H1 (cell line): ENCODE data around the gene COASY. TPM values are rescaled to one million over a fixed set of nuclear protein-coding genes. Genes with fewer than 3 reads are reported as not detected.

Source experiments
- CTCF ChIA-PET: fragments of 300-600 bp; sonication (Branson Sonifier 250); formaldehyde crosslinking; loops from one replicate; lab custom pipeline; 2021; ENCODE audit not compliant: partially characterized antibody; lab: Charles Lee
- POLR2A ChIA-PET: fragments of 300-600 bp; sonication (Branson Sonifier 250); formaldehyde crosslinking; loops from one replicate; lab custom pipeline; 2021; ENCODE audit warnings: inconsistent platforms; ENCODE audit not compliant: partially characterized antibody; lab: Charles Lee
- DNase-seq, 2 experiments: peaks; one replicate each; pipeline versions ENCODE4 v3.0.0 to v3.0.0-alpha.2; 2010 to 2022; ENCODE audit warnings: low spot score in 2 of 2, low read depth in 1 of 2, mixed read lengths in 1 of 2
- FAIRE-seq: peaks from 2 replicates; lab custom pipeline; 2011; peaks lifted over from hg19 to GRCh38; lab: Jason Lieb, UNC
- H2AFZ ChIP-seq: 2 replicates; pipeline ENCODE4 v1.8.1; 2012; ENCODE audit warnings: low read length, inconsistent platforms
- H2AK5ac ChIP-seq: 2 replicates; pipeline ENCODE4 v1.6.1; 2013; ENCODE audit warnings: low read depth, low read length
- H2BK120ac ChIP-seq: replicated peaks from 2 replicates; pipeline ENCODE3; 2013; ENCODE audit warnings: low read depth, low read length, inconsistent platforms
- H2BK12ac ChIP-seq: 2 replicates; pipeline ENCODE4 v1.6.1; 2013; ENCODE audit warnings: low read depth, low read length
- H2BK15ac ChIP-seq: 2 replicates; pipeline ENCODE4 v1.6.1; 2013; ENCODE audit warnings: low read length
- H2BK20ac ChIP-seq: 2 replicates; pipeline ENCODE4 v1.6.1; 2013; ENCODE audit warnings: low read length
- H2BK5ac ChIP-seq: 2 replicates; pipeline ENCODE4 v1.6.1; 2013; ENCODE audit warnings: low read depth, low read length
- H3K14ac ChIP-seq: 2 replicates; pipeline ENCODE4 v1.6.1; 2013; ENCODE audit warnings: inconsistent platforms; ENCODE audit not compliant: insufficient read length
- H3K18ac ChIP-seq: 2 replicates; pipeline ENCODE4 v1.6.1; 2013; ENCODE audit warnings: low read length; ENCODE audit errors: extremely low read depth
- H3K23ac ChIP-seq: 2 replicates; pipeline ENCODE4 v1.6.1; 2013; ENCODE audit warnings: inconsistent platforms; ENCODE audit not compliant: insufficient read length
- H3K23me2 ChIP-seq: 2 replicates; pipeline ENCODE4 v1.6.1; 2013; ENCODE audit warnings: low read depth, low read length
- H3K27ac ChIP-seq: 2 replicates; pipeline ENCODE4 v1.6.1; 2011; ENCODE audit warnings: low read depth, low read length, inconsistent platforms
- H3K27me3 ChIP-seq, 4 experiments: replicated peaks in 1 of 4; 1 replicate in 1 of 4; 2 replicates in 3 of 4; pipeline versions ENCODE4 v1.6.1 to v1.8.1; 2011 to 2013; ENCODE audit warnings: low read length in 3 of 4, mild to moderate bottlenecking in 3 of 4, inconsistent platforms in 2 of 4, mixed read lengths in 2 of 4, moderate library complexity in 1 of 4; ENCODE audit not compliant: control insufficient read depth in 3 of 4, insufficient read depth in 3 of 4; ENCODE audit errors: extremely low read depth in 1 of 4
- H3K36me3 ChIP-seq, 4 experiments: 2 replicates each; pipeline versions ENCODE4 v1.6.1 to v1.8.1; 2011 to 2013; ENCODE audit warnings: mild to moderate bottlenecking in 4 of 4, low read length in 3 of 4, moderate library complexity in 2 of 4, control low read depth in 1 of 4, inconsistent platforms in 1 of 4; ENCODE audit not compliant: insufficient read depth in 4 of 4, control insufficient read depth in 2 of 4
- H3K4ac ChIP-seq: replicated peaks from 2 replicates; pipeline ENCODE3; 2013; ENCODE audit warnings: low read length, low read depth, mixed read lengths, inconsistent platforms; ENCODE audit not compliant: insufficient read length
- H3K4me1 ChIP-seq, 4 experiments: replicated peaks in 1 of 4; 1 replicate in 1 of 4; 2 replicates in 3 of 4; pipeline versions ENCODE4 v1.6.1 to v1.8.1; 2011 to 2013; ENCODE audit warnings: low read length in 3 of 4, inconsistent platforms in 2 of 4, mixed read lengths in 1 of 4; ENCODE audit not compliant: insufficient read depth in 4 of 4, control insufficient read depth in 3 of 4
- H3K4me2 ChIP-seq, 2 experiments: 2 replicates each; pipeline versions ENCODE4 v1.6.1 to v1.8.1; 2011 to 2013; ENCODE audit warnings: low read depth in 2 of 2, low read length in 2 of 2, control low read depth in 1 of 2, inconsistent platforms in 1 of 2, mild to moderate bottlenecking in 1 of 2; ENCODE audit not compliant: insufficient read depth in 1 of 2
- H3K4me3 ChIP-seq, 4 experiments: fragments of 200-600, 300-600 bp in 1 of 4; sonication (generic), shearing (Covaris generic), sonication (Bioruptor Twin) in 1 of 4; 2 replicates each; pipeline versions ENCODE4 v1.5.1 to v1.8.1; 2011 to 2016; ENCODE audit warnings: low read length in 4 of 4, low read depth in 3 of 4, control low read depth in 2 of 4, inconsistent platforms in 2 of 4, mild to moderate bottlenecking in 2 of 4, mixed read lengths in 1 of 4, moderate library complexity in 1 of 4; ENCODE audit not compliant: insufficient read depth in 2 of 4; ENCODE audit errors: extremely low read depth in 1 of 4
- H3K56ac ChIP-seq: replicated peaks from 2 replicates; pipeline ENCODE3; 2013; ENCODE audit warnings: low read depth, mild to moderate bottlenecking, mixed read lengths, low read length, inconsistent platforms; ENCODE audit not compliant: insufficient read length
- H3K79me1 ChIP-seq: 2 replicates; pipeline ENCODE4 v1.6.1; 2013; ENCODE audit warnings: low read depth, low read length, control low read depth
- H3K79me2 ChIP-seq, 2 experiments: 2 replicates each; pipeline versions ENCODE4 v1.6.1 to v1.8.1; 2012 to 2013; ENCODE audit warnings: low read length in 2 of 2, mild to moderate bottlenecking in 2 of 2, inconsistent platforms in 1 of 2; ENCODE audit not compliant: insufficient read depth in 2 of 2, control insufficient read depth in 1 of 2
- H3K9ac ChIP-seq, 4 experiments: replicated peaks in 1 of 4; 1 replicate in 1 of 4; 2 replicates in 3 of 4; pipeline versions ENCODE4 v1.6.1 to v1.8.1; 2011 to 2013; ENCODE audit warnings: low read depth in 3 of 4, low read length in 3 of 4, control low read depth in 2 of 4, mild to moderate bottlenecking in 2 of 4, moderate library complexity in 2 of 4, inconsistent platforms in 1 of 4; ENCODE audit errors: extremely low read depth in 1 of 4
- H3K9me3 ChIP-seq, 2 experiments: 2 replicates each; pipeline versions ENCODE4 v1.6.1 to v1.8.1; 2012 to 2013; ENCODE audit warnings: mild to moderate bottlenecking in 2 of 2, moderate library complexity in 2 of 2, control low read depth in 1 of 2, inconsistent platforms in 1 of 2, low read depth in 1 of 2, low read length in 1 of 2, mixed read lengths in 1 of 2; ENCODE audit not compliant: insufficient read depth in 2 of 2
- H4K20me1 ChIP-seq, 2 experiments: replicated peaks in 1 of 2; 2 replicates each; pipeline versions ENCODE3 to v1.8.1; 2011 to 2013; ENCODE audit warnings: inconsistent platforms in 2 of 2, low read length in 2 of 2, mild to moderate bottlenecking in 1 of 2; ENCODE audit not compliant: insufficient read depth in 2 of 2, control insufficient read depth in 1 of 2
- H4K5ac ChIP-seq: 2 replicates; pipeline ENCODE4 v1.6.1; 2013; ENCODE audit warnings: low read length, low read depth, mixed read lengths, inconsistent platforms; ENCODE audit not compliant: insufficient read length
- H4K8ac ChIP-seq: 2 replicates; pipeline ENCODE4 v1.8.0; 2013; ENCODE audit warnings: mild to moderate bottlenecking, moderate library complexity, low read length, inconsistent platforms; ENCODE audit not compliant: insufficient read depth; ENCODE audit errors: extremely low read depth
- H4K91ac ChIP-seq: replicated peaks from 2 replicates; pipeline ENCODE3; 2013; ENCODE audit warnings: low read length, mixed read lengths, inconsistent platforms; ENCODE audit not compliant: insufficient read length
- EGR1 ChIP-seq: IDR thresholded peaks from 2 replicates; pipeline ENCODE4 v1.6.1; 2011; ENCODE audit warnings: low read depth, low read length, borderline replicate concordance
- EP300 ChIP-seq, 2 experiments: IDR thresholded peaks; 1 replicate in 1 of 2; 2 replicates in 1 of 2; pipeline ENCODE4 v1.6.1; 2011 to 2012; ENCODE audit warnings: low read depth in 2 of 2, low read length in 2 of 2, mild to moderate bottlenecking in 2 of 2, borderline replicate concordance in 1 of 2, inconsistent platforms in 1 of 2, moderate library complexity in 1 of 2
- KDM1A ChIP-seq: fragments of 200-600, 300-600 bp; sonication (generic); IDR thresholded peaks from 2 replicates; pipeline ENCODE4 v1.7.1; 2016; ENCODE audit warnings: mild to moderate bottlenecking, low read length, borderline replicate concordance
- TEAD4 ChIP-seq: IDR thresholded peaks from 2 replicates; pipeline ENCODE4 v1.6.1; 2012; ENCODE audit warnings: low read depth, low read length, inconsistent platforms, mixed read lengths
- WGBS, 2 experiments: shearing (Covaris generic) in 1 of 2; methylation state at CpG; one replicate each; pipeline versions ENCODE4 v1.1.6 to v1.1.7; 2013 to 2015; ENCODE audit warnings: low lambda C conversion rate in 2 of 2, mixed read lengths in 2 of 2, inconsistent platforms in 1 of 2, low coverage in 1 of 2, missing lambda C conversion rate in 1 of 2; ENCODE audit not compliant: insufficient replicate concordance in 2 of 2, insufficient coverage in 1 of 2, insufficient read length in 1 of 2; ENCODE audit errors: extremely low coverage in 1 of 2, missing lambda C conversion rate in 1 of 2; 5-methylcytosine and 5-hydroxymethylcytosine counted together
- polyA plus RNA-seq, 7 experiments: library from polyadenylated mRNA; depleted of rRNA in 3 of 7; stranded (reverse) in 5 of 7; unstranded in 2 of 7; fragments of >200 nt in 5 of 7; fragments of 200-250 nt in 2 of 7; gene quantifications; 1 replicate in 5 of 7; 2 replicates in 1 of 7; 4 replicates in 1 of 7; pipeline versions ENCODE4 v1.2.1 to v1.2.3, GENCODE V29; 2011 to 2013; ENCODE audit warnings: missing spikeins in 2 of 7, mixed read lengths in 2 of 7
- total RNA-seq: library from RNA; stranded (reverse); fragmentation: NEBNext Ultra II Directional; extraction: Animal tissue kit (Norgen Biotek cat#: 25700); gene quantifications from 2 replicates; pipeline ENCODE4 v1.2.1, GENCODE V29; 2021
- TF ChIP-seq, protein P1 (sequence below): IDR thresholded peaks from 2 replicates; pipeline ENCODE4 v1.6.1; 2011; ENCODE audit warnings: low read length, improper control_type of control experiment

COASY gene
- total and polyA plus RNA-seq, 2 of the 8 experiments (the other 6 are each of a cell fraction or from before 2014, with no cell fraction given) = 64.5 to 100 TPM

DNA sequence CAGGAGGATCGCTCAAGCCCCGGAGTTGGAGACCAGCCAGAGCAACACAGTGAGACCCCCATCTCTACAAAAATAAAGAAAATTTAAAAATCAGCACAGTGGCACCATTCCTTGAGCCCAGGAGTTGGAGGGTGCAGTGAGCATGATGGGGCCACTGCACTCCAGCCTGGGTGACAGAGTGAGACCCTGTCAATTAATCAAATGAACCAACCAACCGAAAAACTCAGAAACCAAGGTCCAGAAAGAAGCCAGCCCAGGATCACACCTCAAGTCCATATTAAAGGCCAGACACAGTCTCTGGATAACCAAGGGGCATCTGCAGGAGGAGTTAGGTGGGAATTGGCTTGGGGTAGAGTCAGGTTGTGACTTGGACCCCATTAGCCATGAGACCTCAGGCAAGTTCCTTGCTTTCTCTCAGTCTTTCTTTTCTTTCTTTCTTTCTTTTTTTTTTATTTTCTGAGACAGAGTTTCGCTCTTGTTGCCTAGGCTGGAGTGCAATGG lies 6.8 kb upstream of the COASY start:
- Histone ChIP-seq H4K8ac (peak overlapping the region; percentile 75), H3K18ac (peak overlapping the region; percentile 81; the same call in 1 of the 2 replicates)
- no peak for DNase-seq
- TF ChIP-seq, protein P1, sequence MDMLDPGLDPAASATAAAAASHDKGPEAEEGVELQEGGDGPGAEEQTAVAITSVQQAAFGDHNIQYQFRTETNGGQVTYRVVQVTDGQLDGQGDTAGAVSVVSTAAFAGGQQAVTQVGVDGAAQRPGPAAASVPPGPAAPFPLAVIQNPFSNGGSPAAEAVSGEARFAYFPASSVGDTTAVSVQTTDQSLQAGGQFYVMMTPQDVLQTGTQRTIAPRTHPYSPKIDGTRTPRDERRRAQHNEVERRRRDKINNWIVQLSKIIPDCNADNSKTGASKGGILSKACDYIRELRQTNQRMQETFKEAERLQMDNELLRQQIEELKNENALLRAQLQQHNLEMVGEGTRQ = no peak
- TF ChIP-seq KDM1A (0 out of 2 replicates have a peak, but pooled peaks have one; percentile 25), EP300 (IDR thresholded peaks at IDR 0.05; ENCODE audit: borderline replicate concordance in 1 of 2, low read depth in 2 of 2, low read length in 2 of 2) (no peak), TEAD4 (no peak), EGR1 (no peak)
- TF ChIP-seq, all 59 proteins: peak for 1
- peaks cover 0 to 1% of the 10 kb centered on the region in 2 experiments for H4K20me1 ChIP-seq
- no peak overlapping the region for H4K91ac ChIP-seq
- no peaks in the 10 kb centered on the region for H3K9me3 ChIP-seq
- H2BK12ac ChIP-seq = no peak overlapping the region
- peak overlapping the region; percentile 54 for H2BK120ac ChIP-seq
- H2BK5ac ChIP-seq = 0 out of 2 replicates have a peak overlapping the region, but pooled peaks have one; percentile 97
- H3K27ac ChIP-seq = no peak overlapping the region
- no peak for FAIRE-seq
- H3K36me3 ChIP-seq = no peaks in the 10 kb centered on the region
- peaks cover 0 to 7% (median 5%) of the 10 kb centered on the region in 4 experiments; a peak in 6 of 7 replicates for H3K4me1 ChIP-seq
- H3K4me2 ChIP-seq = peak overlapping the region; percentile 75 to 87
- WGBS, 2 experiments = 34% methylated on average over 4 of the region's 4 CpGs; no CpG with 5 or more reads in 1 of the 2 experiments
- H2AFZ ChIP-seq = no peak overlapping the region
- H2AK5ac ChIP-seq = no peak overlapping the region
- no peak overlapping the region for H2BK15ac ChIP-seq
- no peaks in the 10 kb centered on the region; a peak in 1 of 7 replicates for H3K27me3 ChIP-seq
- no peak overlapping the region for H2BK20ac ChIP-seq
- peaks cover 2% of the 10 kb centered on the region for H3K79me1 ChIP-seq
- H4K5ac ChIP-seq = no peak overlapping the region
- H3K79me2 ChIP-seq = no peaks in the 10 kb centered on the region; a peak in 1 of 4 replicates
- H3K4ac ChIP-seq = peak overlapping the region; percentile 85
- H3K23ac ChIP-seq = no peak overlapping the region
- POLR2A ChIA-PET = interaction anchor here (0.6 to 2.9 kb wide), 10 partner anchors 11 to 208 kb away, joined by 3 to 16 read pairs (median 4); partner anchors contain the start of genes MLX and NAGLU
- H3K9ac ChIP-seq = peak overlapping the region in 2 of 4 experiments; percentile 42 to 48; a peak in 3 of 7 replicates
- peaks cover 3% of the 10 kb centered on the region; the same call in 1 of the 2 replicates for H3K23me2 ChIP-seq
- CTCF ChIA-PET = interaction anchor here (0.6 to 3.1 kb wide), 6 partner anchors 10 to 121 kb away, joined by 3 to 15 read pairs (median 6); partner anchors contain the start of genes MLX and PSMC3IP
- peak overlapping the region; percentile 61 to 84 (median 71) for H3K4me3 ChIP-seq
- peak overlapping the region; percentile 82 for H3K56ac ChIP-seq
- H3K14ac ChIP-seq = peak overlapping the region; percentile 72
